Measurements from ENCODE around the gene HOMER3. TPM values are rescaled to one million over a fixed set of nuclear protein-coding genes. Genes with fewer than 3 reads are reported as not detected.

The HOMER3 gene
- total and polyA plus RNA-seq, 2 donors (not counting 3 experiments of a cell fraction or from before 2014, with no cell fraction given), result 139 to 184 TPM

DNA sequence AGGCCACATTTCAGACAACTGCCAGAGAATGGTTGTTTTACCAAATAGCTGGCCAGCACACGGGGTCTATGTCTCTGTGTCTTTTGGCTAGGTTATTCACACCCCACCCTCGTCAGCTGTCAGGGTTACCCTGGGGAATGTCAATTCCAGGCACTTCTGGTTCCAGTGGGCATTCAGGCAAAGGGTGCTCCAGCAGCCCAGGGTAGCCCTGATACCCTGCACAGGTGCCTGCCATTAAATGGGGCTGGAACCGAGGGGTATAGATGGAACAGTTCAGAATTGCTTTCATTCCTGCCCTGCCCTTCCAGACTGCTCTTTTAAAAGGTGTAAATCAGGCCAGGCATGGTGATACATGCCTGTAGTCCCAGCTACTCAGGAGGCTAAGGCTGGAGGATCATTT lies 43.2 kb upstream of the HOMER3 start:
- H3K36me3 ChIP-seq (ENCODE audit: control insufficient read depth in 2 of 2, extremely low read depth in 1 of 2, insufficient read depth in 2 of 2, low read length in 2 of 2), result no peaks in the 10 kb centered on the region
- no peaks in the 10 kb centered on the region for H4K20me1 ChIP-seq (replicated peaks; ENCODE audit: control insufficient read depth, extremely low read depth, insufficient read depth, low read length)
- H3K27me3 ChIP-seq (ENCODE audit: control insufficient read depth in 2 of 2, insufficient read depth in 2 of 2, low read length in 2 of 2), result peaks cover 0 to 8% of the 10 kb centered on the region in 2 experiments
- POLR2A ChIA-PET, result no interaction called here
- CTCF ChIA-PET, result interaction anchor here (1.2 kb wide), 1 partner anchor 47 kb away, joined by 3 read pairs; no protein-coding TSS in a partner anchor
- intact Hi-C loops (cut with micrococcal nuclease), result no loop called here
- H3K4me2 ChIP-seq (ENCODE audit: insufficient read depth, low read length), result no peak overlapping the region
- FAIRE-seq (no peak), DNase-seq (ENCODE audit: low read depth, low spot score) (no peak)
- dilution Hi-C loops (cut with MboI; ENCODE audit: extremely low pct_ligation_motif_present, low sequenced_read_pairs), result no loop called here
- H3K9ac ChIP-seq (replicated peaks; ENCODE audit: extremely low read depth, insufficient read depth, low read length), result no peak overlapping the region
- TF ChIP-seq MYC (IDR thresholded peaks at IDR 0.05; ENCODE audit: low read depth, low read length) (no peak), POLR2A (IDR thresholded peaks at IDR 0.05; ENCODE audit: low read depth, low read length) (no peak), EZH2 (IDR thresholded peaks at IDR 0.05; ENCODE audit: borderline replicate concordance, low read depth, low read length, severe bottlenecking) (no peak)
- H3K4me3 ChIP-seq (replicated peaks in 1 of 3; ENCODE audit: insufficient read depth in 1 of 3, low read depth in 1 of 3, low read length in 3 of 3), result no peak overlapping the region
- peaks cover 16% of the 10 kb centered on the region for H3K4me1 ChIP-seq (ENCODE audit: control insufficient read depth, extremely low read depth, insufficient read depth, low read length)
- no peak overlapping the region for H3K27ac ChIP-seq (ENCODE audit: insufficient read depth, low read depth, low read length)
- H3K9me1 ChIP-seq (replicated peaks; ENCODE audit: control insufficient read depth, extremely low read depth, insufficient read depth, low read length), result no peaks in the 10 kb centered on the region
- H3K79me2 ChIP-seq (ENCODE audit: control insufficient read depth, insufficient read depth, low read length), result no peaks in the 10 kb centered on the region
- H2AFZ ChIP-seq (ENCODE audit: low read depth, low read length), result no peak overlapping the region
- H3K9me3 ChIP-seq (replicated peaks; ENCODE audit: control insufficient read depth, insufficient read depth, low read length), result no peaks in the 10 kb centered on the region
- BruUV-seq (replicated peaks), result no TSS peak

- intact Hi-C loops (cut with micrococcal nuclease) (no loop called here), dilution Hi-C loops (cut with MboI; ENCODE audit: extremely low pct_ligation_motif_present, low sequenced_read_pairs) (no loop called here)
- H3K36me3 ChIP-seq (ENCODE audit: control insufficient read depth in 2 of 2, extremely low read depth in 1 of 2, insufficient read depth in 2 of 2, low read length in 2 of 2), result no peaks in the 10 kb centered on the region
- no peak overlapping the region for H3K4me2 ChIP-seq (ENCODE audit: insufficient read depth, low read length)
- no peak for TF ChIP-seq POLR2A (IDR thresholded peaks at IDR 0.05; ENCODE audit: low read depth, low read length)
- no peak for TF ChIP-seq CTCF (IDR thresholded peaks at IDR 0.05; ENCODE audit: extremely low read depth in 1 of 2, insufficient read depth in 1 of 2, low read depth in 1 of 2, low read length in 2 of 2)
- no peak for TF ChIP-seq JUN (IDR thresholded peaks at IDR 0.05; ENCODE audit: borderline replicate concordance, insufficient read depth, insufficient read length, low read depth)
- no peak for TF ChIP-seq EZH2 (IDR thresholded peaks at IDR 0.05; ENCODE audit: borderline replicate concordance, low read depth, low read length, severe bottlenecking)
- no peak for TF ChIP-seq POLR2AphosphoS5 (IDR thresholded peaks at IDR 0.05; ENCODE audit: insufficient read depth, low read depth, low read length)
- no peak for TF ChIP-seq MAX (IDR thresholded peaks at IDR 0.05; ENCODE audit: insufficient read depth, insufficient read length)
- no peak for TF ChIP-seq GATA2 (IDR thresholded peaks at IDR 0.05; ENCODE audit: insufficient read depth, insufficient read length, low read depth, low read length)
- no peak for TF ChIP-seq MYC (IDR thresholded peaks at IDR 0.05; ENCODE audit: low read depth, low read length)
- TF ChIP-seq FOS (IDR thresholded peaks at IDR 0.05; ENCODE audit: borderline replicate concordance, insufficient read depth, low read length), result no peak
- peaks cover 16% of the 10 kb centered on the region for H3K4me1 ChIP-seq (ENCODE audit: control insufficient read depth, extremely low read depth, insufficient read depth, low read length)
- no peaks in the 10 kb centered on the region for H3K79me2 ChIP-seq (ENCODE audit: control insufficient read depth, insufficient read depth, low read length)
- H3K9me1 ChIP-seq (replicated peaks; ENCODE audit: control insufficient read depth, extremely low read depth, insufficient read depth, low read length), result no peaks in the 10 kb centered on the region
- ChIA-PET POLR2A (interaction anchor here (0.5 kb wide), 1 partner anchor 22 kb away, joined by 3 read pairs; no protein-coding TSS in a partner anchor), CTCF (interaction anchor here (0.7 kb wide), 1 partner anchor 15 kb away, joined by 3 read pairs; no protein-coding TSS in a partner anchor)
- FAIRE-seq (no peak), DNase-seq (ENCODE audit: low read depth, low spot score) (no peak)
- H3K27me3 ChIP-seq (ENCODE audit: control insufficient read depth in 2 of 2, insufficient read depth in 2 of 2, low read length in 2 of 2), result peaks cover 0 to 8% of the 10 kb centered on the region in 2 experiments
- no TSS peak for BruUV-seq (replicated peaks)
- no peak overlapping the region for H2AFZ ChIP-seq (ENCODE audit: low read depth, low read length)
- no peaks in the 10 kb centered on the region for H3K9me3 ChIP-seq (replicated peaks; ENCODE audit: control insufficient read depth, insufficient read depth, low read length)
- no peak overlapping the region for H3K9ac ChIP-seq (replicated peaks; ENCODE audit: extremely low read depth, insufficient read depth, low read length)
- H3K4me3 ChIP-seq (replicated peaks in 1 of 3; ENCODE audit: insufficient read depth in 1 of 3, low read depth in 1 of 3, low read length in 3 of 3), result no peak overlapping the region
- H4K20me1 ChIP-seq (replicated peaks; ENCODE audit: control insufficient read depth, extremely low read depth, insufficient read depth, low read length), result no peaks in the 10 kb centered on the region
- H3K27ac ChIP-seq (ENCODE audit: insufficient read depth, low read depth, low read length), result no peak overlapping the region
Observed at GRCh38 chr19:18982669-18983068, 41.7 kb upstream of the HOMER3 start.

Measured in endothelial cell of umbilical vein (primary cell).